GM10248 (cell line): ENCODE results near the gene IVD.

Experiments
- CTCF ChIA-PET: fragments of 300-600 bp; sonication (Branson Sonifier 250); formaldehyde crosslinking; extraction: SDS; loops from one replicate; lab custom pipeline; 2021; ENCODE audit warnings: antibody characterized with exemption; lab: Yijun Ruan, JAX
- POLR2A ChIA-PET: fragments of 350-650 bp; sonication (Branson Sonifier 250); formaldehyde crosslinking; extraction: SDS; loops from one replicate; lab custom pipeline; 2020; ENCODE audit warnings: antibody characterized with exemption; lab: Yijun Ruan, JAX
- DNase-seq: peaks from one replicate; pipeline ENCODE4 v3.0.0; 2012; ENCODE audit errors: extremely low spot score
- CTCF ChIP-seq: IDR thresholded peaks from 2 replicates; pipeline ENCODE4 v1.5.1; 2012; ENCODE audit warnings: mild to moderate bottlenecking, low read depth; ENCODE audit errors: extremely low read depth, missing control alignments, control extremely low read depth

The IVD gene

GRCh38 chr15:40366457-40367370 is 38.9 kb upstream of the IVD start:
- TF ChIP-seq CTCF, result no peak
- no peak for DNase-seq
- ChIA-PET POLR2A (no interaction called here), CTCF (interaction anchor here (0.9 to 8.7 kb wide), 13 partner anchors 11 to 68 kb away, joined by 3 to 179 read pairs (median 8); partner anchors contain the start of genes DISP2, INAFM2, IVD and PHGR1)

GRCh38 chr15:40367371-40367685 is 38.3 kb upstream of the IVD start:
- POLR2A ChIA-PET, result no interaction called here
- TF ChIP-seq CTCF, result no peak
- CTCF ChIA-PET, result interaction anchor here (1.2 to 8.7 kb wide), 14 partner anchors 10 to 140 kb away, joined by 3 to 179 read pairs (median 10); partner anchors contain the start of genes DISP2, INAFM2, IVD and KNSTRN
- DNase-seq, result no peak

- TF ChIP-seq CTCF, result peak; percentile 88
- ChIA-PET CTCF (interaction anchor here (0.7 to 8.7 kb wide), 30 partner anchors 9 to 140 kb away, joined by 3 to 179 read pairs (median 5); partner anchors contain the start of genes DISP2, INAFM2, IVD and KNSTRN), POLR2A (no interaction called here)
- peak; percentile 92 for DNase-seq
These were observed 37.6 kb upstream of the IVD start for GRCh38 chr15:40367686-40368611.

GRCh38 chr15:40368719-40369473 is 36.7 kb upstream of the IVD start:
- POLR2A ChIA-PET, result interaction anchor here (0.6 kb wide), 1 partner anchor 29 kb away, joined by 7 read pairs; no protein-coding TSS in a partner anchor
- CTCF ChIA-PET, result interaction anchor here (0.7 to 8.7 kb wide), 26 partner anchors 8 to 414 kb away, joined by 3 to 179 read pairs (median 5); partner anchors contain the start of genes DISP2, IVD, KNSTRN and PHGR1

GRCh38 chr15:40369474-40369869 is 36.1 kb upstream of the IVD start:
- ChIA-PET POLR2A (no interaction called here), CTCF (interaction anchor here (0.9 to 8.7 kb wide), 14 partner anchors 8 to 413 kb away, joined by 3 to 179 read pairs (median 12); partner anchors contain the start of genes DISP2, KNSTRN and PHGR1)
- no peak for DNase-seq
- TF ChIP-seq CTCF, result no peak

More at GRCh38 chr15:40368719-40369473, 36.7 kb upstream of the IVD start:
- no peak for TF ChIP-seq CTCF
- DNase-seq, result no peak
